Measurements from ENCODE around the gene C14orf180. TPM values are rescaled to one million over a fixed set of nuclear protein-coding genes. Genes with fewer than 3 reads are reported as not detected.

C14orf180 gene
- total RNA-seq, 4 donors from 2014 or later: 0.13 to 1.5 (median 0.53) TPM

DNA sequence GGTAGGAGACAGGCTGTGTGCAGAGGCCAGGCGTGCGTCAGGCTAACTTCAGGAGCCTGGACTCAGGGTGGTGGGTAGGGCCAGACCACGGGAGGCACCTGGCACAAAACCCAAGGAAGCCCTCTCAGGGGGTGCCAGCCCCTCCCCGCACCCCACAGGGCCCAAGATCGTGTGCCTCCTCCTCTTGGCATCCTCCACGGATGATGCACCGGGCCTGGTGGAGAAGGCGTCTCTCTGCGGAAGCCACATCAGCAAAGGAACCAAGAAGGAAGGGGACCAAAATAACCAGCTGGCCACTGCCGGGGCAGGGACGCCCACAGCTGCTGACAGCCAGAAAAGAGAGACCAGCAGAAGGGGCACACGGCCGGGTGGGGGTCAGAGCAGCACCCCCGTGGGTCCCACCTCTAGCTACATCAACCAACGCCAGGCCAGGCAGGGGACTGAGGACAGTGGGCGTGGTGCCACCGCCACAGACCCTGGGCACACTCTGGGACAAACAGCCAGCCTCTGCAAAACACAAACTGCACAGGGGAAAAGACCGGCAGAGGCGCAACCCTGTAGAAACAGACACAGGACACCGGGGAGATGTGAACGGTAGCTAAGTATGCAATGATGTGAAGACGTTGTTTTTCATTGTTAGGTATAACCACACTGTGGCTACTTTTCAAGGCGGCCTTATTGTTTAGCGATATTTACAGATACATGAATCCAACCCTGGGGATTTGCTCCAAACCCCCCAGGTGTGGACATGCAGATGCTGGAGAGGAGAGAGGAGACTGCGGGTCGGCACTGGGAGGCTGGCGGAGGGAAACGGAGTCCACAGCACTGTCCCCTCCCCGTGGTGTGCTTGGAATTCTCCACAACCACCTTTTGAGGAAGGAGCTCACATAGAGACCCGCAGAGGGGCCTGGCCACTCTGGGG is 26.1 kb upstream of the C14orf180 start:
- 84 to 86% methylated on average over 27 of the region's 30 CpGs for WGBS, 2 donors
- no peak overlapping the region for H3K4me3 ChIP-seq (replicated peaks in 1 of 3)
- no peak overlapping the region for H3K27ac ChIP-seq
- H3K36me3 ChIP-seq: no peaks in the 10 kb centered on the region
- H3K4me1 ChIP-seq: no peaks in the 10 kb centered on the region
- no peak for TF ChIP-seq POLR2A (IDR thresholded peaks at IDR 0.05)
- TF ChIP-seq CTCF (IDR thresholded peaks at IDR 0.05): no peak
- no peaks in the 10 kb centered on the region for H3K27me3 ChIP-seq
- intact Hi-C loops (cut with DNase I): no loop called here
- peak in 1 of 2 donors; percentile 0 for DNase-seq
- H3K9me3 ChIP-seq: no peaks in the 10 kb centered on the region

GRCh38 chr14:104554088-104554607 is 25.4 kb upstream of the C14orf180 start:
- Histone ChIP-seq H3K9me3 (no peaks in the 10 kb centered on the region), H3K27me3 (no peaks in the 10 kb centered on the region), H3K4me3 (replicated peaks in 1 of 3) (no peak overlapping the region), H3K27ac (no peak overlapping the region), H3K4me1 (no peaks in the 10 kb centered on the region), H3K36me3 (no peaks in the 10 kb centered on the region)
- 76 to 84% methylated on average over 4 to 7 of the region's 12 CpGs for WGBS, 2 donors
- intact Hi-C loops (cut with DNase I): no loop called here
- peak in 1 of 2 donors; percentile 1 for DNase-seq
- TF ChIP-seq POLR2A (IDR thresholded peaks at IDR 0.05) (no peak), CTCF (IDR thresholded peaks at IDR 0.05) (no peak)

DNA sequence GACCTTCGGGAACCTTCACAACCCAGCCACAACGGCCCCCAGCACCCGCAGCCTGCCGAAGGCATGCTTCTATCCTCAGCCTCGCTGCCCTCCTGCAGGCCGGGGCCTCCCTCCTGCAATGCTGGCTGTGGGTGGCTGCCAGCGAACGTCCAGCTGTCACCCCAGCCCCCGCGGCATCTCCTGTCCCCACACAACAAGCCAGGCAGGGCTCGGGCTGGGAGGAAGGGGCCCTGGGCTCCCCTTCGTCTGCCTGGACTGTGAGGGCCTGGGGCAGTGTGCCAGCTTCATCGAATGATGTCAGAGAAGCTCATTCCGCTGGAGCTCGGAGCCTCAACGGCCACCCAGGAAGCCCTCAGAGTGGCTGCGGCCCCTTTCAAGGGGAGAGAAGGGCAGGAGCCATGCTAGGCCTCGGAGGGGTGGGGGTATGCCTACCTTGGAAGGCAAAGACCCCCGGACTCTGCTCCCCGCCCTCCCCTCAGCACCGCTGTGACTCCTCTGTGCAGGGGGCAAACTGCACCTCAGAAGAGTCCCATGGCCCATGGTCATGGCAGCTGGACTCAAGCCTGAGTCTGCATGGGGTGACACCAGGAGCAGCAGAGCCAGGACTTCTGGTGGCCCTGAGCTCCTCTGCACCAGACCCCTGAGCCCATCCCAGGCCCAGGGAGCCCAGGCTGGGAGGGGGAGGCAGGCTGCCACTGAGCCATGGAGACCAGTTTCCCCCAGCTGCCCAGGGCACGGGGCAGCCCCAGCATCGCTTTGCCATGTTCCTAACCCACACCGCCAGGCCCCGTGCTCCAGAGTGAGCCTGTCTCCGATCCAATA is 24.7 kb upstream of the C14orf180 start:
- Histone ChIP-seq H3K4me3 (replicated peaks in 1 of 3) (no peak overlapping the region), H3K27me3 (no peaks in the 10 kb centered on the region), H3K4me1 (peaks cover 0 to 4% of the 10 kb centered on the region in 2 donors), H3K27ac (no peak overlapping the region), H3K36me3 (no peaks in the 10 kb centered on the region), H3K9me3 (no peaks in the 10 kb centered on the region)
- intact Hi-C loops (cut with DNase I): no loop called here
- WGBS, 2 donors: 52 to 53% methylated on average over 12 to 14 of the region's 26 CpGs
- TF ChIP-seq POLR2A (IDR thresholded peaks at IDR 0.05) (no peak), CTCF (IDR thresholded peaks at IDR 0.05) (no peak)
- peak in 1 of 2 donors; percentile 4 for DNase-seq

GRCh38 chr14:104555430-104556255 is 23.9 kb upstream of the C14orf180 start:
- Histone ChIP-seq H3K36me3 (no peaks in the 10 kb centered on the region), H3K9me3 (no peaks in the 10 kb centered on the region), H3K4me1 (peaks cover 0 to 12% of the 10 kb centered on the region in 2 donors), H3K4me3 (replicated peaks in 1 of 3) (no peak overlapping the region), H3K27me3 (no peaks in the 10 kb centered on the region), H3K27ac (no peak overlapping the region)
- intact Hi-C loops (cut with DNase I): no loop called here
- WGBS, 2 donors: 92 to 93% methylated on average over 11 of the region's 11 CpGs
- no peak for DNase-seq
- TF ChIP-seq CTCF (IDR thresholded peaks at IDR 0.05): no peak
- TF ChIP-seq POLR2A (IDR thresholded peaks at IDR 0.05): no peak
